Stimulated activated CD8-positive, alpha-beta memory T cell treated with anti-CD3 and anti-CD28 coated beads, Interleukin-7, amount 100 ng/mL, for 1 hour (primary cell): Measurements from ENCODE around the gene CCNT2.
"Not testable (repeated sequence)": the region's sequence is repeated elsewhere in the genome, so short reads cannot be mapped to it uniquely, and the experiment has no call there.

Source experiments
- DNase-seq, 2 donors: peaks; one replicate each; pipeline ENCODE4 v3.0.0-alpha.2; 2020; ENCODE audit warnings: low read depth in 2 of 2

CCNT2 gene

DNA sequence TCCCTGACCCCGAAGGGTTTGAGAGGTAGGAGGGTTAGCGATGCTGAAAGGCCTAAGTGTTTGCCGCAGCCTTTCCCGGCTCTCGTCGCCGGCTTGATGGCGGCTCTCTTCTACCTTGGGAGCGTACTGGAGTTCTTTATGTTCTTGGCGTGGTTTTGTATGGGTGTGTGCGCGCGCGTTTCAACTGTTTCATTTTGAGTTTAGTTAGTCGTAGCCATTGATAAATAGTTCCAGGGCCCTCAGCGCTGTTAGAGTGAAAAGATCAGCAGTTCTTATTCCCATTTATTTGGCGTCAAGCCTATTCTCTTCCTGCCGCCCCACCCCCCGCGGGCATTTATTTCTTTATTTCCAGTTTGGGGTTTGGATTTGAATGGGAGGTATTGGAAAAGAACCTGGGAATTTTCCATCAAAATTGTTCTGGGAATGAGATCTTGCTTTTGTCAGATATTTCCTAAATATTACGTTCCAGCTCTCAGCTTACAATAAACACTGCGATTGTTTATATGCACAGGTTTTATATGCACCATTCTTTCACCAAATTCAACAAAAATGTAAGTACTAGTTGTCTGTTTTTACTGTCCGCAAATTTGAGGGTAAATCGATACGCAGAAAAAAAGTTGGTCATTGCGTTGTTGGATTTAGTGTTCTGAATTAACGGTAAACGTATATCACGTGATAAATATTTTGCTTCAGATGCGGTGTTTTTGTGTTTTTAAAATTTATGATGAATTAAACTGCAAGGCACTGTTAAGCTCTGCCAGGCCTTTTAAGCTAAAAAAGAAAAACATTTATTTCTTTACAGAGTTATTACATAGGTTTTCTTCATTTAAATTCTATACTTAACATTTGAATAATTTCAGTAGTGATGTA, 954 bp downstream of the CCNT2 start:
- DNase-seq = no peak

DNA sequence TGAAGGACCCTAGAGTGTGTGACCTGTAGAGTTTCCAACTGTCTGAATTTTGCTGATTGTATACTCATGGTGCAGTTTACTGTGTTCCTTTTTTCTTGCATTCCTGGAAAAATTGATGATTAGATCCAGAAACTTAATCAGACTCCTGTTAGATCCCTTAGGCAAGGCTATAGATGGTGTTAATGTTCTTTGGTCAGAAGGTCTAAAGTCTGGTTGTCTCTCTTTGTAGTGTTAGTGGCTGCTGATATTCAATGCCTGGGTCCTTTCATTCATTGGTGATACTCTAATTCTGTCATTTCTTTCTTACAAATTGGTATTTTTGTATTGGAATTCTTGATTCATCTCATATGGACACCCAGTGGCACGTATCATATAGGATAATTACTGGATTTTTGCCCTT, 6.3 kb downstream of the CCNT2 start:
- no peak for DNase-seq

GRCh38 chr2:134926231-134926931, 7.8 kb downstream of the CCNT2 start:
- no peak for DNase-seq

DNA sequence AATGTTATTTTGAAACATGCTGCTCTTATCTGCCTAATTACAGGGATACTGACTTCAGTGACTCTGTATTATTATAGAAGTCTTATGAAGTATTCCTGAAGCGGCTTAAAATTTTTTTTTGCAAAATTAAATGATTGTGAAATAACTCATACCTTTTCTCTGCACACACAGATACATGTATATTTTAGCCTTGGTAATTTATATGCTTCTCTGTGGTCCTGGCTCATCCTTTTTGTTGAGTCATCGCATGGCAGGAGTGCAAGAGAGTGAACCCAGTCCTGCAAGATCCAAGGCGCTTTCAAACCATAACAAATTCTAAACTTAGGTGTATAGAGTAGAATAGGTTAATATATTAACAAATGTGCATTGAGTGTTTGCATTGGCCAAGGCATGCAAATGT, 8.6 kb downstream of the CCNT2 start:
- DNase-seq = no peak

DNA sequence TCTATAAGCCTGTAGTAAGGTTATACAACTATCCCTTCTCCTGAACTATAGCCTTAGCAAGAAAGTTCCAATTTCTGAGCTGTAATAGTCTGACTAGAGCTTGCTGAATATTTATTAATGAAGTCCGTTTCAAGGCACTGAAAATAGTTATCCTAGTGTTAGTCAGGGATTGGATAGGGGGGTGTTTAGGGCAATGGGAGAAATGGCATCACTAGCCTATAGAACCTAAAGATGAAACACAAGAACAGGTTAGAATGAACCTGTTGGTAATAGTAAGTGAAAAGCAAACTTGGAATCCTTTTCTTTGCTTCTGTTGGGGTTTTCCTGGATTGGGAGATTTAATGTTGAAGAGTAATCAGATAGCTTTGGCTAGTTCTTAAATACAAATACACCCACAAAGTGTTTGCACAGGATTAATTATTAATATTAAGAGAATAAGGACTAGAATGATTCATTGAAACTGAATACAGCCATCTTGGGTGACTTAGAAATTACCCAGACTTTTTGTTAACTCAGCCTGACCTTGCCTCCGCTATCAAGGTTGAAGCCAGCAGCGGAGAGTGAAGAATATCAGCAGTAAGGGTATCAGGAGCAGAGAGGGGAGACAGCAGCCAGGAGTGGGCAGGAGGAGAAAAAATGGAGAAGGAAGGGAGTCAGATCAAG, 14.4 kb downstream of the CCNT2 start:
- DNase-seq = no peak

- DNase-seq = no peak
Observed at GRCh38 chr2:134933732-134934131, 15.1 kb downstream of the CCNT2 start.

- DNase-seq = no peak
Observed at GRCh38 chr2:134934150-134934549, 15.5 kb downstream of the CCNT2 start.

DNA sequence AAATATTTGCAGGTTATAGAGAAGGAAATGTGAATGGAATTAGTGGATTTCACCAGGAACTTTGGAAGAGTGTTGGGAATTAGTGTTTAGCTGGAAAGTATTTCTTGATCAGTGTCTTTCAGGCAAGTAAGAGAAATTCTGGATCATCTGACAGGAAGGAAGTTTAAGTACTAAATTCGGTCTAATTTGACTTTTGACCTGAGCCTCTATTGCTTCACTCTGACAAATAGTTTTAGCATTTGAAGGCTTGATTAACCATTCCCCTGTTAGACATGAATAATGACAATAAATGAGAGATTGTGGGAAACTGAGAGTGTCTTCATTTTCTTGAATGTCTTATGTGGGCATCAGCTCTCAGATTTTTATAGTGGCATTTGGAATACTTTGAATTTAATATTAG, 16.0 kb downstream of the CCNT2 start:
- no peak for DNase-seq

DNA sequence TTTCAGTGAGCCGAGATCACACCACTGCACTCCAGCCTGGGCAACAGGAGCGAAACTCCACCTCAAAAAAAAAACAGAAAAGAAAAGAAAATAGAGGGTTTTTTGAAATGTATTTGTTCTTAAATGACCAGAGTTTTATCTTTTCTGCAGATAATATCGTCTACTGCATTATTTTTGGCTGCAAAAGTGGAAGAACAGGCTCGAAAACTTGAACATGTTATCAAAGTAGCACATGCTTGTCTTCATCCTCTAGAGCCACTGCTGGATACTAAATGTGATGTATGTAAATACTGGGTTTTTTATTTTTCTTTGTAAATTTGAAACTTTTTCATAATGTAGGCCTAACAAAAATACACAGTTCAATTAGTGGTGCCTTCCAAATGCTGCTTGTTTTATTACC, 18.1 kb downstream of the CCNT2 start:
- no peak for DNase-seq

DNA sequence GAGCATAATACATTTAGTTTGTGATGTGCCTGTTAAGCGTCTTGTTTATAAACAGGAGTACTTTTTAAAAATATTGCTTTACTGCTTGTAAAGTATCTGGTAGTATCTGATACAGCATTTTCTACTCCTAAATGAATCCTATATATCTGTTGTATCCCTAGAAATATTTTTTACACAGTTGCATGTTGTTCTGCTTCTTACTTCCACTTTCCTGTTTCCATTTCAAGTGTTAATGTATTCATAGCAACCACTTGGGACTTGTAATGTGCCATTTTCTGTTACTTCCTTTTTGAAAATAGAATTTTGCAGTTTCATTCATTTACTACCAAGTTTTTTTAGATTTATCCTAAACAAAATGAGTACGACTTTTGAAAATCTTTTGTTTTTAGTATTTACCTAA, 24.9 kb downstream of the CCNT2 start:
- DNase-seq = no peak

DNA sequence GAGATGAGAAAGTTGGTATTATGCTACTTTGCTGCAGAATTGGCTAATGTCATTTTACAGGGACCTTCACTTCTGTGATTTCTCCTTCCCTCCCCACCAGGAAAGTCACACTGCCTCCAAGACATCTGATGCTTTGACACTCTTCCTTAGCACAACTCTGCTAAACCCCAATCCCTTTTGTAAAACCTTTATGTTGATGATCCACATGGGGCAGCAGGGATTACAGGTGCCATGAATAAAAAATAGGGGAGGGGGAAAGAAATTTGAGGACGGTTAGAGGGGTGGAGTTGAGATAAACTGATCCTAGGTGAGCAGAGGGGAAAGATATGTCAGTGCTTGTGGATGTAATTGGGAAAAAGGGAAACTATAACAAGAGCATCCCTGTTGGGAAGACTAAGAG, 26.4 kb downstream of the CCNT2 start:
- DNase-seq = no peak

DNA sequence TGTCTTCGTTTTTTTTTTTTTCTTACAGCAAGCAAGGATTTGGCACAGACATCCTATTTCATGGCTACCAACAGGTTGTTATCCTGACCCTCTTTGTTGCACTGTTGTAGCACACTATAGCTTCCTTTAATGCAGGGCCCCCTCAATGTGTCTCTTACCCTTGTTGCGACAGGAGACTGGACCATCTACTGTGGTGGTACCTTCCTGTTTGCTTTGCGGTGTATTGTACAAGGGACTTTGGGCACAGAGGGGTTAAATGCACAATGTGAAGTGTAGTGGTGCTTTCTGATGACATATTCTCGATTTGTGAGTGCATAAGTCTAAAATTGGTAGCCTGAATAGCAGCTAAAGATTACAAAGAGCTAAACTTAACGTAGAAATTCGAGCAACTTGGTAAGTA, 27.5 kb downstream of the CCNT2 start:
- DNase-seq = no peak

DNA sequence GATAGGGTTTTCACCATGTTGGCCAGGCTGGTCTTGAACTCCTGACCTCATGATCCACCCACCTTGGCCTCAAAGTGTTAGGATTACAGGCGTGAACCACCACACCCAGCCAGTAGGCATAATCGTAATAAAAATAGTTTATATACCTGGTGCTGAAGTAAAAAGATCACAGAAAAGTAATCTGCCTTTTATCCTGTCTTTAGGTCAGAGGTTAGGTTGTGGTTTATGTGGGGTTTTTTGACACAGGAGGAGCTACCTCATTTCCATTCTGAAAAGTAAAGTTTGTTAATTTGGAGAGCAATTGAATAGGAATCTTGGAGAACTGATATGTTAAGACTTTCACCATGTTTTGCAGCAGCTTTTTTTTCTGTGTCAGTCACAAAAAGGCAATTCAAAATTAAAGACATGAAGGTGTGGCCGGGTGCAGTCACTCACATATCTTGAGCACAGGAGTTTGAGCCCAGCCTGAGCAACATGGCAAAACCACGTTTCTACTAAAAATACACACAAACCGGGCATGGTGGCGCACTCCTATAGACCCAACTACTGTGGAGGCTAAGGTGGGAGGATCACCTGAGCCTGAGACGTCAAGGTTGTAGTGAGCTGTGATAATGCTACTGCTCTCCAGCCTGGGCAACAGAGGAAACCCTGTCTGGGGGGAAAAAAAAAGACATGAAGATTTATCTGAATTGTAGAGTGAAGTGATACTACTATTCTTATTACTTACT, 31.5 kb downstream of the CCNT2 start:
- no peak for DNase-seq

DNA sequence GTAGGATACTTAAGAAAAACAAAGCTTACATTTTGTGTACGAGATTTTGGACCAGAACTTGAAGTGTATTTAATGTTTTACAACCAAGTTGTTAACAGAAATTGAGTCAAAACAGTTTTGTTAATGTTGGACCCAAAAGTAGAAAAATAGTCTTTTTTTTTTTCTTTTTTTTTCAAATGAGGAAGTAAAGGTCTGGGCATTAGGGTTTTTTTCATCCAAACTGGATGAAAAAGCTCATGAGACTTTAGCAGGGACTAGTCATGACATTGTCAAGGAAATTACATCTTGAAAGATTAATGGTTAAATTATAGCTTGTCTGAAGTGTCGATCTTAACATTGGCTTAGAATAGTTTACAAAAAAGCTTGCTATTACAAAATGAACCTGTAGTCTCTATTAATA, 32.3 kb downstream of the CCNT2 start:
- DNase-seq = no peak

- no peak for DNase-seq
Observed at GRCh38 chr2:134952608-134953007, 34.0 kb downstream of the CCNT2 start.

GRCh38 chr2:134954065-134954464, 35.4 kb downstream of the CCNT2 start:
- no peak for DNase-seq

- DNase-seq = no peak
Observed at GRCh38 chr2:134955744-134956143, 37.1 kb downstream of the CCNT2 start.

GRCh38 chr2:134957477-134957876, 38.9 kb downstream of the CCNT2 start:
- no peak for DNase-seq

DNA sequence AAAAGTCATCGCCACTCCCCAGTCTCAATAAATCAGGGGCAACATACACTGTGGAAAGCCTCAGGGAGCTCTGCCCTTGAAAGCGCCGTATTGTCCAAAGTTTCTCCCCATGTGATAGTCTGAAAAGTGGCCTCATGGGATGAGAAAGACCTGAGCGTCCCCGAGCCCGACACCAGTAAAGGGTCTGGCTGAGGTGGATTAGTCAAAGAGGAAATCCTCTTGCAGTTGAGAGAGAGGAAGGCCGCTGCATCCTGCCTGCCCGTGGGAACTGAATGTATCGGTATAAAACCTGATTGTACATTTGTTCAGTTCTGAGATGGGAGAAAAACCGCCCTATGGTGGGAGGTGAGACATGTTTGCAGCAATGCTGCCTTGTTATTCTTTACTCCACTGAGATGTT, 48.5 kb downstream of the CCNT2 start:
- DNase-seq = not testable (repeated sequence)

- DNase-seq = no peak
Observed at GRCh38 chr2:134973241-134974138, 54.9 kb downstream of the CCNT2 start.
